SK-N-SH (cell line): ENCODE results near the gene CUX1. TPM values are rescaled to one million over a fixed set of nuclear protein-coding genes. Genes with fewer than 3 reads are reported as not detected.

Source experiments
- CTCF ChIA-PET: fragments of 300-600, 350-600 bp; formaldehyde crosslinking; extraction: SDS; loops from one replicate; lab custom pipeline; 2021; lab: Yijun Ruan, JAX
- POLR2A ChIA-PET: fragments of 350-600 bp; sonication (Branson Sonifier 250); formaldehyde crosslinking; extraction: SDS; loops from one replicate; lab custom pipeline; 2020; ENCODE audit warnings: antibody characterized with exemption, inconsistent platforms; lab: Yijun Ruan, JAX
- DNase-seq: peaks from one replicate; pipeline ENCODE4 v3.0.0; 2012
- H2AFZ ChIP-seq: fragments of 200-600 bp; sonication (generic); 2 replicates; pipeline ENCODE4 v1.8.1; 2016; ENCODE audit warnings: antibody characterized with exemption, mild to moderate bottlenecking, low read depth
- H3F3A ChIP-seq: fragments of 200-600 bp; sonication (generic); replicated peaks from 2 replicates; pipeline ENCODE3; 2016; ENCODE audit warnings: antibody characterized with exemption, mild to moderate bottlenecking; ENCODE audit not compliant: insufficient read depth
- H3K27ac ChIP-seq, 2 experiments: fragments of 200-500 bp in 1 of 2; fragments of 200-600 bp in 1 of 2; sonication (Bioruptor generic) in 1 of 2; sonication (generic), shearing (Covaris generic) in 1 of 2; 2 replicates each; pipeline versions ENCODE4 v1.5.1 to v1.6.1; 2014 to 2016; ENCODE audit warnings: low read depth in 2 of 2, inconsistent platforms in 1 of 2, low read length in 1 of 2, mild to moderate bottlenecking in 1 of 2, mixed read lengths in 1 of 2
- H3K27me3 ChIP-seq: fragments of 200-600 bp; sonication (generic), shearing (Covaris generic); 2 replicates; pipeline ENCODE4 v1.6.1; 2016; ENCODE audit warnings: mixed run types; ENCODE audit not compliant: insufficient read depth
- H3K36me3 ChIP-seq, 2 experiments: fragments of 200-500 bp in 1 of 2; fragments of 200-600 bp in 1 of 2; sonication (Bioruptor generic) in 1 of 2; sonication (generic) in 1 of 2; replicated peaks in 1 of 2; 2 replicates each; pipeline versions ENCODE3 to v1.5.1; 2014 to 2016; ENCODE audit warnings: low read length in 1 of 2, mild to moderate bottlenecking in 1 of 2; ENCODE audit not compliant: insufficient read depth in 2 of 2, control insufficient read depth in 1 of 2
- H3K4me1 ChIP-seq, 2 experiments: fragments of 200-500 bp in 1 of 2; fragments of 200-600 bp in 1 of 2; sonication (Bioruptor generic) in 1 of 2; sonication (generic), shearing (Covaris generic) in 1 of 2; 2 replicates each; pipeline versions ENCODE4 v1.5.1 to v1.6.1; 2014 to 2016; ENCODE audit warnings: low read depth in 1 of 2, low read length in 1 of 2, mixed run types in 1 of 2; ENCODE audit not compliant: insufficient read depth in 2 of 2, control insufficient read depth in 1 of 2
- H3K4me2 ChIP-seq: fragments of 200-600 bp; sonication (generic), shearing (Covaris generic); 2 replicates; pipeline ENCODE4 v1.6.1; 2017; ENCODE audit warnings: mixed run types
- H3K4me3 ChIP-seq, 2 experiments: fragments of 200-500 bp in 1 of 2; fragments of 200-600 bp in 1 of 2; sonication (Bioruptor generic) in 1 of 2; sonication (generic), shearing (Covaris generic) in 1 of 2; 2 replicates each; pipeline versions ENCODE4 v1.5.1 to v1.8.1; 2014 to 2016; ENCODE audit warnings: low read depth in 2 of 2, inconsistent platforms in 1 of 2, low read length in 1 of 2, mild to moderate bottlenecking in 1 of 2, mixed read lengths in 1 of 2, moderate library complexity in 1 of 2
- H3K79me2 ChIP-seq: fragments of 200-600 bp; sonication (generic); 2 replicates; pipeline ENCODE4 v1.8.1; 2017; ENCODE audit warnings: mild to moderate bottlenecking; ENCODE audit not compliant: insufficient read depth
- H3K9ac ChIP-seq: fragments of 200-600 bp; sonication (generic); 2 replicates; pipeline ENCODE4 v1.6.1; 2017; ENCODE audit warnings: mixed run types
- H3K9me2 ChIP-seq: fragments of 200-600 bp; sonication (generic); 2 replicates; pipeline ENCODE4 v1.6.1; 2017; ENCODE audit warnings: mixed run types
- H3K9me3 ChIP-seq: fragments of 200-600 bp; sonication (generic); 2 replicates; pipeline ENCODE4 v1.6.1; 2017; ENCODE audit warnings: mixed run types, mild to moderate bottlenecking, moderate library complexity
- H4K20me1 ChIP-seq: fragments of 200-600 bp; sonication (generic); 2 replicates; pipeline ENCODE4 v1.6.1; 2017; ENCODE audit warnings: mild to moderate bottlenecking, mixed run types; ENCODE audit not compliant: insufficient read depth
- CTCF ChIP-seq: fragments of 200-600 bp; sonication (generic); IDR thresholded peaks from 2 replicates; pipeline ENCODE4 v1.6.1; 2017; ENCODE audit warnings: antibody characterized with exemption, mild to moderate bottlenecking, moderate library complexity
- ELF1 ChIP-seq: IDR thresholded peaks from 2 replicates; pipeline ENCODE4 v1.4.0; 2012
- EZH2phosphoT487 ChIP-seq: fragments of 200-600 bp; sonication (generic); IDR thresholded peaks from 2 replicates; pipeline ENCODE4 v1.6.1; 2017; ENCODE audit warnings: low read depth, mixed run types, mild to moderate bottlenecking, antibody characterized with exemption, moderate library complexity, borderline replicate concordance
- GABPA ChIP-seq: IDR thresholded peaks from 2 replicates; pipeline ENCODE4 v1.4.0; 2012; ENCODE audit warnings: low read depth, mild to moderate bottlenecking
- GATA2 ChIP-seq: sonication (generic); formaldehyde crosslinking; IDR thresholded peaks from 2 replicates; pipeline ENCODE4 v1.5.0; 2020; ENCODE audit warnings: mild to moderate bottlenecking, missing genetic modification reagents
- JUND ChIP-seq: IDR thresholded peaks from 2 replicates; pipeline ENCODE4 v1.4.0; 2012
- MEF2A ChIP-seq: IDR thresholded peaks from 2 replicates; pipeline ENCODE4 v1.4.0; 2012; ENCODE audit warnings: low read depth, borderline replicate concordance
- MXI1 ChIP-seq: IDR thresholded peaks from 2 replicates; pipeline ENCODE4 v1.6.1; 2012; ENCODE audit warnings: mild to moderate bottlenecking, low read depth, low read length, improper control_type of control experiment
- RCOR1 ChIP-seq: fragments of 150-350 bp; IDR thresholded peaks from 2 replicates; pipeline ENCODE4 v1.6.1; 2017; ENCODE audit warnings: antibody characterized with exemption, low read length
- SIN3A ChIP-seq: IDR thresholded peaks from 2 replicates; pipeline ENCODE4 v1.6.1; 2012; ENCODE audit warnings: low read depth, mild to moderate bottlenecking, low read length, moderate library complexity, borderline replicate concordance
- SMC3 ChIP-seq: IDR thresholded peaks from 2 replicates; pipeline ENCODE4 v1.6.1; 2012; ENCODE audit warnings: low read depth, low read length, improper control_type of control experiment
- TCF12 ChIP-seq: IDR thresholded peaks from 2 replicates; pipeline ENCODE4 v1.4.0; 2012
- USF2 ChIP-seq: fragments of 150-350 bp; IDR thresholded peaks from 2 replicates; pipeline ENCODE4 v1.6.1; 2017; ENCODE audit warnings: antibody characterized with exemption, low read length, low read depth, borderline replicate concordance
- WGBS: methylation state at CpG from one replicate; pipeline ENCODE4 v1.1.6; 2017; ENCODE audit warnings: low lambda C conversion rate; 5-methylcytosine and 5-hydroxymethylcytosine counted together
- polyA plus RNA-seq, 3 experiments: library from polyadenylated mRNA; depleted of rRNA; stranded (reverse); fragments of >200 nt; gene quantifications; 2 replicates each; pipeline ENCODE4 v1.2.3, GENCODE V29; 2012
- TF ChIP-seq, protein P1 (sequence below): fragments of 150-350 bp; IDR thresholded peaks from 2 replicates; pipeline ENCODE4 v1.6.1; 2016; ENCODE audit warnings: mild to moderate bottlenecking, low read depth, low read length
- TF ChIP-seq, protein P2 (sequence below): IDR thresholded peaks from 2 replicates; pipeline ENCODE4 v1.4.0; 2012; ENCODE audit warnings: low read depth
- TF ChIP-seq, protein P3 (sequence below): IDR thresholded peaks from 2 replicates; pipeline ENCODE4 v1.6.1; 2012; ENCODE audit warnings: mild to moderate bottlenecking, low read depth, low read length, moderate library complexity
- TF ChIP-seq, protein P4 (sequence below): IDR thresholded peaks from 2 replicates; pipeline ENCODE4 v1.4.0; 2012; ENCODE audit warnings: low read depth, borderline replicate concordance

The CUX1 gene
- polyA plus RNA-seq, 1 of the 3 experiments (the other 2 are of a cell fraction): 68.6 TPM

DNA sequence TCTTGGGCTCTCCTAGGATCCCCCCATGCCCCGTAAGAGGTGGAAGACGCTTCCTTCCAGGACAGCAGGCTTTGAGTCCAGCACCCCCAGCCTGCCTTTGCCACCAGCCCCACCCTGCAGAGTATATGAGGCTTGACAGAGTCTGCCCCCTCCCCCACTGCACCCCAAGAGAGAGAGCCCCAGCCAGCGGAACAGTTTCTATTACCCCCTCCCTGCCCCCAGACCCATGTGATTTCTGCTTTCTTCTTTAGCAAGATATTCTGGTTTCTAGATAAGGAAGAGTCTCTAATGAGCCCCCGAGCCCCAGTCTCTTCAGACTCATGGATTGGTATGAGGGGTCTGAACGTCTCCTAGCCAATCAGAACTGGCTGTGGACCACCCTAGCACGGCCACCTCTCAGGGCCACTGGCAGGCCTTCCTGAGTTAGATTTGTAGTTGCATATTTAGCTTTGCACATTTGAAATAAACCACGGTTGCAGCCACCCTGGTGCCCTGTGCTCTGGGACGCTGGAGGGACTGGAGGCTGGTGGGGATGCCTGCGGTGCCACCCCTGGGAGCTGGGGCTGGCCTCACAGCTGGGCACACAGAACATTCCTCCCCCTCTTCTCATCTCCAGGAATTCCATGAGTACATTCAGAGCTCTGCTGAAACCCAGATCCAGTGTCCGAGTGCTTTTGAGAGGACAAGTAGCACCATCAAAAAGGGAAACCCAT is 466.2 kb downstream of the CUX1 start:
- ChIA-PET POLR2A (no interaction called here), CTCF (interaction anchor here (0.8 to 15.8 kb wide), 6 partner anchors 12 to 129 kb away, joined by 3 to 421 read pairs (median 4); partner anchors contain the start of gene PRKRIP1)
- no peak overlapping the region for H2AFZ ChIP-seq
- H3K36me3 ChIP-seq: no peaks in the 10 kb centered on the region
- no peaks in the 10 kb centered on the region for H3K27me3 ChIP-seq
- H3F3A ChIP-seq: no peaks in the 10 kb centered on the region
- TF ChIP-seq EZH2phosphoT487 (no peak), USF2 (no peak), CTCF (no peak), GABPA (no peak), GATA2 (CRISPR knock-in tag) (no peak), SIN3A (no peak), RCOR1 (no peak), SMC3 (no peak)
- TF ChIP-seq, protein P1, sequence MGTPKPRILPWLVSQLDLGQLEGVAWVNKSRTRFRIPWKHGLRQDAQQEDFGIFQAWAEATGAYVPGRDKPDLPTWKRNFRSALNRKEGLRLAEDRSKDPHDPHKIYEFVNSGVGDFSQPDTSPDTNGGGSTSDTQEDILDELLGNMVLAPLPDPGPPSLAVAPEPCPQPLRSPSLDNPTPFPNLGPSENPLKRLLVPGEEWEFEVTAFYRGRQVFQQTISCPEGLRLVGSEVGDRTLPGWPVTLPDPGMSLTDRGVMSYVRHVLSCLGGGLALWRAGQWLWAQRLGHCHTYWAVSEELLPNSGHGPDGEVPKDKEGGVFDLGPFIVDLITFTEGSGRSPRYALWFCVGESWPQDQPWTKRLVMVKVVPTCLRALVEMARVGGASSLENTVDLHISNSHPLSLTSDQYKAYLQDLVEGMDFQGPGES: no peak
- TF ChIP-seq, protein P2, sequence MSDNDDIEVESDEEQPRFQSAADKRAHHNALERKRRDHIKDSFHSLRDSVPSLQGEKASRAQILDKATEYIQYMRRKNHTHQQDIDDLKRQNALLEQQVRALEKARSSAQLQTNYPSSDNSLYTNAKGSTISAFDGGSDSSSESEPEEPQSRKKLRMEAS: no peak
- H3K4me1 ChIP-seq: peaks cover 0 to 32% of the 10 kb centered on the region in 2 experiments; a peak in 1 of 4 replicates
- 87% methylated on average over 7 of the region's 10 CpGs for WGBS
- no peaks in the 10 kb centered on the region for H4K20me1 ChIP-seq
- H3K4me3 ChIP-seq: no peak overlapping the region
- no peak overlapping the region for H3K27ac ChIP-seq
- H3K9me2 ChIP-seq: no peaks in the 10 kb centered on the region
- no peaks in the 10 kb centered on the region for H3K79me2 ChIP-seq
- no peak for DNase-seq
- H3K9me3 ChIP-seq: no peaks in the 10 kb centered on the region
- H3K4me2 ChIP-seq: no peak overlapping the region
- no peak overlapping the region for H3K9ac ChIP-seq

GRCh38 chr7:102284399-102284798 is 467.0 kb downstream of the CUX1 start:
- no peak for DNase-seq
- POLR2A ChIA-PET: interaction anchor here (1.3 kb wide), 1 partner anchor 111 kb away, joined by 5 read pairs; the partner anchor contains the start of gene PRKRIP1
- H3K9ac ChIP-seq: no peak overlapping the region
- TF ChIP-seq MXI1 (no peak), MEF2A (no peak), TCF12 (no peak), JUND (no peak), ELF1 (no peak)
- TF ChIP-seq, protein P3, sequence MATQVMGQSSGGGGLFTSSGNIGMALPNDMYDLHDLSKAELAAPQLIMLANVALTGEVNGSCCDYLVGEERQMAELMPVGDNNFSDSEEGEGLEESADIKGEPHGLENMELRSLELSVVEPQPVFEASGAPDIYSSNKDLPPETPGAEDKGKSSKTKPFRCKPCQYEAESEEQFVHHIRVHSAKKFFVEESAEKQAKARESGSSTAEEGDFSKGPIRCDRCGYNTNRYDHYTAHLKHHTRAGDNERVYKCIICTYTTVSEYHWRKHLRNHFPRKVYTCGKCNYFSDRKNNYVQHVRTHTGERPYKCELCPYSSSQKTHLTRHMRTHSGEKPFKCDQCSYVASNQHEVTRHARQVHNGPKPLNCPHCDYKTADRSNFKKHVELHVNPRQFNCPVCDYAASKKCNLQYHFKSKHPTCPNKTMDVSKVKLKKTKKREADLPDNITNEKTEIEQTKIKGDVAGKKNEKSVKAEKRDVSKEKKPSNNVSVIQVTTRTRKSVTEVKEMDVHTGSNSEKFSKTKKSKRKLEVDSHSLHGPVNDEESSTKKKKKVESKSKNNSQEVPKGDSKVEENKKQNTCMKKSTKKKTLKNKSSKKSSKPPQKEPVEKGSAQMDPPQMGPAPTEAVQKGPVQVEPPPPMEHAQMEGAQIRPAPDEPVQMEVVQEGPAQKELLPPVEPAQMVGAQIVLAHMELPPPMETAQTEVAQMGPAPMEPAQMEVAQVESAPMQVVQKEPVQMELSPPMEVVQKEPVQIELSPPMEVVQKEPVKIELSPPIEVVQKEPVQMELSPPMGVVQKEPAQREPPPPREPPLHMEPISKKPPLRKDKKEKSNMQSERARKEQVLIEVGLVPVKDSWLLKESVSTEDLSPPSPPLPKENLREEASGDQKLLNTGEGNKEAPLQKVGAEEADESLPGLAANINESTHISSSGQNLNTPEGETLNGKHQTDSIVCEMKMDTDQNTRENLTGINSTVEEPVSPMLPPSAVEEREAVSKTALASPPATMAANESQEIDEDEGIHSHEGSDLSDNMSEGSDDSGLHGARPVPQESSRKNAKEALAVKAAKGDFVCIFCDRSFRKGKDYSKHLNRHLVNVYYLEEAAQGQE: no peak
- TF ChIP-seq, protein P2: no peak
- TF ChIP-seq, protein P4, sequence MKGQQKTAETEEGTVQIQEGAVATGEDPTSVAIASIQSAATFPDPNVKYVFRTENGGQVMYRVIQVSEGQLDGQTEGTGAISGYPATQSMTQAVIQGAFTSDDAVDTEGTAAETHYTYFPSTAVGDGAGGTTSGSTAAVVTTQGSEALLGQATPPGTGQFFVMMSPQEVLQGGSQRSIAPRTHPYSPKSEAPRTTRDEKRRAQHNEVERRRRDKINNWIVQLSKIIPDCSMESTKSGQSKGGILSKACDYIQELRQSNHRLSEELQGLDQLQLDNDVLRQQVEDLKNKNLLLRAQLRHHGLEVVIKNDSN: no peak

More at GRCh38 chr7:102284399-102284798, 467.0 kb downstream of the CUX1 start:
- no peaks in the 10 kb centered on the region for H3F3A ChIP-seq
- H4K20me1 ChIP-seq: peaks cover 7% of the 10 kb centered on the region; the same call in 1 of the 2 replicates
- WGBS: 90% methylated on average over 12 of the region's 12 CpGs
- H3K27ac ChIP-seq: no peak overlapping the region
- no peaks in the 10 kb centered on the region for H3K27me3 ChIP-seq
- no peaks in the 10 kb centered on the region for H3K9me3 ChIP-seq
- H3K4me1 ChIP-seq: peaks cover 0 to 37% of the 10 kb centered on the region in 2 experiments; a peak in 1 of 4 replicates
- H3K4me3 ChIP-seq: no peak overlapping the region
- H3K36me3 ChIP-seq: no peaks in the 10 kb centered on the region
- no peak overlapping the region for H2AFZ ChIP-seq
- H3K79me2 ChIP-seq: no peaks in the 10 kb centered on the region
- CTCF ChIA-PET: interaction anchor here (0.8 to 15.8 kb wide), 9 partner anchors 13 to 741 kb away, joined by 3 to 421 read pairs (median 4); partner anchors contain the start of gene PRKRIP1
- no peak overlapping the region for H3K4me2 ChIP-seq
- H3K9me2 ChIP-seq: no peaks in the 10 kb centered on the region
